Endodermal cell (in vitro differentiated cells): ENCODE results near the gene SLC12A9. TPM values are rescaled to one million over a fixed set of nuclear protein-coding genes. Genes with fewer than 3 reads are reported as not detected.

Experiments used
- DNase-seq: peaks from one replicate; pipeline ENCODE4 v3.0.0-alpha.2; 2017
- H3K27ac ChIP-seq: 2 replicates; pipeline ENCODE4 v1.5.1; 2013; ENCODE audit warnings: mild to moderate bottlenecking, low read depth, low read length, moderate library complexity
- H3K27me3 ChIP-seq: 2 replicates; pipeline ENCODE4 v1.6.1; 2013; ENCODE audit warnings: mild to moderate bottlenecking, low read length, moderate library complexity; ENCODE audit not compliant: insufficient read depth, control insufficient read depth, poor library complexity, severe bottlenecking
- H3K36me3 ChIP-seq: 2 replicates; pipeline ENCODE4 v1.7.0; 2013; ENCODE audit warnings: mild to moderate bottlenecking, low read length, moderate library complexity; ENCODE audit not compliant: control insufficient read depth, insufficient read depth
- H3K4me1 ChIP-seq: one replicate; pipeline ENCODE4 v1.7.0; 2013; ENCODE audit warnings: low read length; ENCODE audit not compliant: control insufficient read depth, insufficient read depth
- H3K4me3 ChIP-seq: 2 replicates; pipeline ENCODE4 v1.5.1; 2013; ENCODE audit warnings: mild to moderate bottlenecking, low read length, moderate library complexity
- H3K9ac ChIP-seq: 2 replicates; pipeline ENCODE4 v1.6.1; 2013; ENCODE audit warnings: mild to moderate bottlenecking, low read length, moderate library complexity; ENCODE audit not compliant: poor library complexity, severe bottlenecking; ENCODE audit errors: extremely low read depth
- H3K9me3 ChIP-seq: 2 replicates; pipeline ENCODE4 v1.6.1; 2013; ENCODE audit warnings: mild to moderate bottlenecking, low read length, moderate library complexity; ENCODE audit not compliant: control insufficient read depth
- H3K27ac Mint-ChIP-seq: 2 replicates; pipeline ENCODE4 v1.8.0; 2020; ENCODE audit warnings: mixed read lengths
- H3K27me3 Mint-ChIP-seq: 2 replicates; pipeline ENCODE4 v1.8.0; 2021; ENCODE audit warnings: mild to moderate bottlenecking, mixed read lengths; ENCODE audit not compliant: insufficient read depth
- H3K36me3 Mint-ChIP-seq: 2 replicates; pipeline ENCODE4 v1.8.0; 2020; ENCODE audit warnings: low read depth, mixed read lengths
- H3K4me1 Mint-ChIP-seq: 2 replicates; pipeline ENCODE4 v1.8.0; 2020; ENCODE audit warnings: mixed read lengths
- H3K4me3 Mint-ChIP-seq: 2 replicates; pipeline ENCODE4 v1.8.0; 2020; ENCODE audit warnings: mild to moderate bottlenecking, moderate library complexity, mixed read lengths
- H3K9me3 Mint-ChIP-seq: 2 replicates; pipeline ENCODE4 v1.8.0; 2020; ENCODE audit warnings: mild to moderate bottlenecking, mixed read lengths
- WGBS, 2 experiments: methylation state at CpG; one replicate each; pipeline versions ENCODE4 v1.1.5 to v1.1.7; 2013; ENCODE audit warnings: missing lambda C conversion rate in 2 of 2, mixed read lengths in 1 of 2; ENCODE audit not compliant: insufficient coverage in 1 of 2, insufficient read length in 1 of 2; 5-methylcytosine and 5-hydroxymethylcytosine counted together
- total RNA-seq, 2 donors: library from RNA; stranded (reverse); fragmentation: NEBNext Ultra II Directional in 1 of 2; extraction: Animal tissue kit (Norgen Biotek cat#: 25700) in 1 of 2; gene quantifications; 2 replicates in 1 of 2; 3 replicates in 1 of 2; pipeline ENCODE4 v1.2.1, GENCODE V29; 2021
- TF ChIP-seq, protein P1 (sequence below): fragments of 200-600 bp; sonication (generic); conservative IDR thresholded peaks from 2 replicates; pipeline ENCODE4 v1.5.0; 2021; ENCODE audit warnings: antibody characterized with exemption, mild to moderate bottlenecking

Gene SLC12A9
- total RNA-seq, 2 donors from 2014 or later: 22.5 to 35.1 TPM

GRCh38 chr7:100839361-100839760, 13.2 kb upstream of the SLC12A9 start:
- peaks cover 4% of the 10 kb centered on the region for H3K9me3 Mint-ChIP-seq

GRCh38 chr7:100840470-100841100, 11.9 kb upstream of the SLC12A9 start:
- Histone ChIP-seq H3K9ac (no peak overlapping the region), H3K9me3 (no peaks in the 10 kb centered on the region), H3K4me1 (peaks cover 5% of the 10 kb centered on the region), H3K36me3 (no peaks in the 10 kb centered on the region), H3K27ac (no peak overlapping the region), H3K4me3 (no peak overlapping the region), H3K27me3 (no peaks in the 10 kb centered on the region)
- Mint-ChIP-seq H3K27ac (peak overlapping the region; percentile 77), H3K4me3 (no peak overlapping the region), H3K27me3 (no peaks in the 10 kb centered on the region), H3K36me3 (peaks cover 6% of the 10 kb centered on the region), H3K9me3 (peaks cover 2% of the 10 kb centered on the region), H3K4me1 (peaks cover 20% of the 10 kb centered on the region)
- WGBS, 2 experiments: 44 to 70% methylated on average over 2 to 7 of the region's 8 CpGs
- DNase-seq: peak; percentile 36
- TF ChIP-seq, protein P1, sequence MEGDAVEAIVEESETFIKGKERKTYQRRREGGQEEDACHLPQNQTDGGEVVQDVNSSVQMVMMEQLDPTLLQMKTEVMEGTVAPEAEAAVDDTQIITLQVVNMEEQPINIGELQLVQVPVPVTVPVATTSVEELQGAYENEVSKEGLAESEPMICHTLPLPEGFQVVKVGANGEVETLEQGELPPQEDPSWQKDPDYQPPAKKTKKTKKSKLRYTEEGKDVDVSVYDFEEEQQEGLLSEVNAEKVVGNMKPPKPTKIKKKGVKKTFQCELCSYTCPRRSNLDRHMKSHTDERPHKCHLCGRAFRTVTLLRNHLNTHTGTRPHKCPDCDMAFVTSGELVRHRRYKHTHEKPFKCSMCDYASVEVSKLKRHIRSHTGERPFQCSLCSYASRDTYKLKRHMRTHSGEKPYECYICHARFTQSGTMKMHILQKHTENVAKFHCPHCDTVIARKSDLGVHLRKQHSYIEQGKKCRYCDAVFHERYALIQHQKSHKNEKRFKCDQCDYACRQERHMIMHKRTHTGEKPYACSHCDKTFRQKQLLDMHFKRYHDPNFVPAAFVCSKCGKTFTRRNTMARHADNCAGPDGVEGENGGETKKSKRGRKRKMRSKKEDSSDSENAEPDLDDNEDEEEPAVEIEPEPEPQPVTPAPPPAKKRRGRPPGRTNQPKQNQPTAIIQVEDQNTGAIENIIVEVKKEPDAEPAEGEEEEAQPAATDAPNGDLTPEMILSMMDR: no peak

More at GRCh38 chr7:100839361-100839760, 13.2 kb upstream of the SLC12A9 start:
- H3K4me1 ChIP-seq: peaks cover 5% of the 10 kb centered on the region
- no peak overlapping the region for H3K9ac ChIP-seq
- no peak overlapping the region for H3K4me3 Mint-ChIP-seq
- TF ChIP-seq, protein P1: no peak
- no peaks in the 10 kb centered on the region for H3K27me3 Mint-ChIP-seq
- H3K27ac Mint-ChIP-seq: no peak overlapping the region
- H3K27ac ChIP-seq: no peak overlapping the region
- peaks cover 7% of the 10 kb centered on the region for H3K36me3 Mint-ChIP-seq
- no peak for DNase-seq
- H3K36me3 ChIP-seq: no peaks in the 10 kb centered on the region
- WGBS, 2 experiments: 96% methylated on average over 15 to 18 of the region's 18 CpGs
- no peaks in the 10 kb centered on the region for H3K9me3 ChIP-seq
- H3K4me1 Mint-ChIP-seq: peaks cover 21% of the 10 kb centered on the region
- no peaks in the 10 kb centered on the region for H3K27me3 ChIP-seq
- H3K4me3 ChIP-seq: no peak overlapping the region

- 90 to 96% methylated on average over 3 to 4 of the region's 4 CpGs for whole genome bisulfite sequencing, 2 experiments
Measured at GRCh38 chr7:100847360-100847759, 5.2 kb upstream of the SLC12A9 start.

More at GRCh38 chr7:100847360-100847759, 5.2 kb upstream of the SLC12A9 start:
- Mint-ChIP-seq H3K36me3 (no peaks in the 10 kb centered on the region), H3K27ac (no peak overlapping the region), H3K27me3 (no peaks in the 10 kb centered on the region), H3K4me3 (no peak overlapping the region), H3K9me3 (no peaks in the 10 kb centered on the region), H3K4me1 (peaks cover 2% of the 10 kb centered on the region)
- H3K27ac ChIP-seq: no peak overlapping the region
- H3K9ac ChIP-seq: no peak overlapping the region
- no peaks in the 10 kb centered on the region for H3K4me1 ChIP-seq
- no peak for DNase-seq
- TF ChIP-seq, protein P1: no peak
- no peaks in the 10 kb centered on the region for H3K36me3 ChIP-seq
- no peaks in the 10 kb centered on the region for H3K27me3 ChIP-seq
- H3K9me3 ChIP-seq: no peaks in the 10 kb centered on the region
- no peak overlapping the region for H3K4me3 ChIP-seq
